Heart right ventricle (tissue), 16 donors: ENCODE measurements around the gene VTA1. TPM values are rescaled to one million over a fixed set of nuclear protein-coding genes. Genes with fewer than 3 reads are reported as not detected.
"Not testable (repeated sequence)": the region's sequence is repeated elsewhere in the genome, so short reads cannot be mapped to it uniquely, and the experiment has no call there.

Experiments used
- ATAC-seq, 8 donors: fragments of 200-7000 bp; cut with Tn5 transposase; one replicate each; pipeline ENCODE4 v1.9.1; 2020; ENCODE audit warnings: mild to moderate bottlenecking in 8 of 8, moderate library complexity in 8 of 8, moderate number of reproducible peaks in 1 of 8
- DNase-seq, 2 donors: peaks; one replicate each; pipeline ENCODE4 v3.0.0-alpha.2; 2020
- H3K27ac ChIP-seq, 10 donors: fragments of 200-600 bp; sonication (generic) in 2 of 10; one replicate each; pipeline versions ENCODE4 v1.5.0 to v1.8.0; 2020 to 2022; ENCODE audit warnings: mild to moderate bottlenecking in 3 of 10
- H3K27me3 ChIP-seq, 7 donors: fragments of 200-600 bp; one replicate each; pipeline ENCODE4 v1.8.0; 2021 to 2022; ENCODE audit warnings: mild to moderate bottlenecking in 2 of 7
- H3K36me3 ChIP-seq, 9 donors: fragments of 200-600 bp; sonication (generic) in 1 of 9; one replicate each; pipeline versions ENCODE4 v1.5.0 to v1.8.0; 2020 to 2022; ENCODE audit warnings: mild to moderate bottlenecking in 2 of 9
- H3K4me1 ChIP-seq, 9 donors: fragments of 200-600 bp; sonication (generic) in 1 of 9; one replicate each; pipeline versions ENCODE4 v1.5.0 to v1.8.0; 2020 to 2022; ENCODE audit warnings: mild to moderate bottlenecking in 4 of 9
- H3K4me3 ChIP-seq, 10 donors: fragments of 200-600 bp; sonication (generic) in 2 of 10; one replicate each; pipeline versions ENCODE4 v1.5.0 to v1.8.0; 2020 to 2022; ENCODE audit warnings: mild to moderate bottlenecking in 7 of 10, moderate library complexity in 2 of 10
- H3K9me3 ChIP-seq, 11 donors: fragments of 200-600 bp in 10 of 11; sonication (generic) in 2 of 11; one replicate each; pipeline versions ENCODE4 v1.5.0 to v1.8.0; 2013 to 2022; ENCODE audit warnings: mild to moderate bottlenecking in 2 of 11, control low read depth in 1 of 11, moderate library complexity in 1 of 11
- CTCF ChIP-seq, 9 donors: fragments of 200-600 bp; sonication (generic) in 2 of 9; IDR thresholded peaks; one replicate each; pipeline versions ENCODE4 v1.5.0 to v1.8.0; 2021 to 2022; ENCODE audit warnings: antibody characterized with exemption in 9 of 9, mild to moderate bottlenecking in 5 of 9, moderate library complexity in 1 of 9
- WGBS, 2 donors: extraction: QIAGEN DNeasy Blood & Tissue Kit; methylation state at CpG; one replicate each; pipeline ENCODE4 v1.1.7; 2013; ENCODE audit warnings: inconsistent platforms in 1 of 2; 5-methylcytosine and 5-hydroxymethylcytosine counted together
- intact Hi-C, 10 donors: fragments of 100-400 bp; cut with DNase I; formaldehyde crosslinking; loops; one replicate each; pipeline versions ENCODE4 v1.11.1 to v1.14.2; 2022
- polyA plus RNA-seq, 2 donors: library from polyadenylated mRNA; stranded (reverse); fragments of 200-250 nt; gene quantifications; one replicate each; pipeline ENCODE4 v1.2.3, GENCODE V29; 2013
- total RNA-seq, 10 donors: library from RNA; stranded (reverse); fragmentation: NEBNext Ultra II Directional in 3 of 10; extraction: Animal tissue kit (Norgen Biotek cat#: 25700) in 3 of 10; gene quantifications; one replicate each; pipeline versions ENCODE4 v1.2.1 to v1.2.4, GENCODE V29; 2021 to 2023
- donor health status: Arrhythmogenic right ventricular cardiomyopathy.
- donor health status: ischemic (EF 13 %, LVEDD 7.1; RV severe dilation, severe dysfunction).
- donor health status: healthy with polysubstance abuse.
- donor health status: DM: no; HTN: yes; CAD: no.
- donor health status: DM: no; HTN: no; CAD: no.
- donor health status: ischemic (EF 25% LVEDD 6.9; RV normal size, moderate dysfunction).
- donor health status: ischemic (EF 25% LVEDD 5.7; RV mildly dilated, moderate dysfunction).
- donor health status: healthy.
- donor health status: DM: yes; HTN: yes; CAD: no.
- donor health status: Ischemic cardiomyopathy.
- donor health status: ischemic (EF 35%, LVEDD 5.7; RV mildly dilated, moderate dysfunction).
- donor health status: nonischemic (EF 11% LVEDD 7.7; RV severe dilation, severe dysfunction).
- donor health status: DM: yes; HTN: yes; CAD: no.
- donor health status: PGD.
- donor health status: ischemic (EF 29% LVEDD 5.4; RV normal size, mild dysfunction).
- donor health status: nonischemic (EF 23%, LVEDD 6.1; RV moderate dilation, normal function).

The VTA1 gene
- total and polyA plus RNA-seq, 12 donors = 10.5 to 42.6 (median 37.3) TPM

- intact Hi-C loops = no loop called here
- WGBS, 2 donors = 92 to 94% methylated on average over 1 of the region's 1 CpG
These were observed 38.6 kb downstream of the VTA1 start for GRCh38 chr6:142185641-142186040.

GRCh38 chr6:142187209-142187608 lies 40.1 kb downstream of the VTA1 start:
- TF ChIP-seq CTCF (IDR thresholded peaks at IDR 0.05) = no peak
- H3K36me3 ChIP-seq = peaks cover 0 to 27% (median 5%) of the 10 kb centered on the region in 9 donors
- DNase-seq (peak; percentile 39 to 52), ATAC-seq (peak in 7 of 8 donors; percentile 47 to 89 (median 80))
- peaks cover 0 to 21% (median 11%) of the 10 kb centered on the region in 9 donors for H3K4me1 ChIP-seq
- 9 to 16% methylated on average over 1 of the region's 1 CpG for WGBS, 2 donors
- H3K9me3 ChIP-seq = no peaks in the 10 kb centered on the region
- intact Hi-C loops = no loop called here
- H3K27ac ChIP-seq = peak overlapping the region in 3 of 10 donors; percentile 6 to 31 (median 17)
- no peaks in the 10 kb centered on the region for H3K27me3 ChIP-seq
- no peak overlapping the region for H3K4me3 ChIP-seq

More at GRCh38 chr6:142185641-142186040, 38.6 kb downstream of the VTA1 start:
- Histone ChIP-seq H3K27me3 (no peaks in the 10 kb centered on the region), H3K9me3 (no peaks in the 10 kb centered on the region), H3K36me3 (peaks cover 0 to 24% (median 5%) of the 10 kb centered on the region in 9 donors), H3K27ac (no peak overlapping the region), H3K4me3 (no peak overlapping the region), H3K4me1 (peaks cover 0 to 21% (median 11%) of the 10 kb centered on the region in 9 donors)
- ATAC-seq = no peak
- no peak for TF ChIP-seq CTCF (IDR thresholded peaks at IDR 0.05)
- DNase-seq = no peak

- H3K4me3 ChIP-seq, H3K9me3 ChIP-seq, intact Hi-C loops, DNase-seq, ATAC-seq, H3K27ac ChIP-seq, H3K27me3 ChIP-seq: not testable (repeated sequence)
- Histone ChIP-seq H3K36me3 (peaks cover 0 to 24% (median 5%) of the 10 kb centered on the region in 9 donors), H3K4me1 (peaks cover 0 to 20% (median 9%) of the 10 kb centered on the region in 9 donors)
- WGBS, 2 donors = 96 to 97% methylated on average over 8 of the region's 8 CpGs
These were observed 41.3 kb downstream of the VTA1 start for GRCh38 chr6:142188341-142188740.

GRCh38 chr6:142189057-142189456 lies 42.0 kb downstream of the VTA1 start:
- H3K27me3 ChIP-seq = no peaks in the 10 kb centered on the region
- ATAC-seq (no peak), DNase-seq (no peak)
- H3K9me3 ChIP-seq = no peaks in the 10 kb centered on the region
- H3K4me1 ChIP-seq = peaks cover 0 to 20% (median 9%) of the 10 kb centered on the region in 9 donors
- intact Hi-C loops = no loop called here
- peaks cover 0 to 29% (median 5%) of the 10 kb centered on the region in 9 donors for H3K36me3 ChIP-seq
- no peak overlapping the region for H3K4me3 ChIP-seq
- TF ChIP-seq CTCF (IDR thresholded peaks at IDR 0.05) = no peak
- H3K27ac ChIP-seq = no peak overlapping the region
- WGBS, 2 donors = 61 to 83% methylated on average over 2 of the region's 2 CpGs

- Histone ChIP-seq H3K4me3 (no peak overlapping the region), H3K9me3 (no peaks in the 10 kb centered on the region), H3K36me3 (peaks cover 0 to 31% (median 5%) of the 10 kb centered on the region in 9 donors), H3K27me3 (no peaks in the 10 kb centered on the region), H3K4me1 (peaks cover 0 to 4% (median 2%) of the 10 kb centered on the region in 9 donors), H3K27ac (no peak overlapping the region)
- intact Hi-C loops = no loop called here
- no peak for TF ChIP-seq CTCF (IDR thresholded peaks at IDR 0.05)
- DNase-seq (no peak), ATAC-seq (no peak)
- WGBS, 2 donors = 95 to 98% methylated on average over 1 of the region's 1 CpG
These were observed 45.3 kb downstream of the VTA1 start for GRCh38 chr6:142192343-142192742.
